NB4 (cell line): ENCODE data around the gene ITGB1.

Experiments
- CTCF ChIP-seq: IDR thresholded peaks from one replicate; pipeline ENCODE4 v1.5.1; 2012; ENCODE audit warnings: low read depth, low read length
- POLR2A ChIP-seq: IDR thresholded peaks from 2 replicates; pipeline ENCODE4 v1.6.1; 2011; ENCODE audit warnings: mild to moderate bottlenecking; ENCODE audit not compliant: insufficient read length; ENCODE audit errors: extremely low read depth

- TF ChIP-seq CTCF (no peak), POLR2A (no peak)
Measured at GRCh38 chr10:32950591-32951108, 7.4 kb downstream of the ITGB1 start.
